ENCODE results near the gene ANTXR1.

ANTXR1 gene

GRCh38 chr2:69111076-69111475 lies 98.1 kb downstream of the ANTXR1 start:
- no peaks in the 10 kb centered on the region for H3K36me3 ChIP-seq (ENCODE audit: control insufficient read depth, insufficient read depth, low read length)
- no peak overlapping the region for H3K4me3 ChIP-seq (ENCODE audit: low read depth, low read length)
- no peaks in the 10 kb centered on the region for H3K9me3 ChIP-seq (ENCODE audit: control insufficient read depth, insufficient read depth, low read length)
- no peak overlapping the region for H3K9ac ChIP-seq (ENCODE audit: low read depth, low read length)
- no peaks in the 10 kb centered on the region for H3K27me3 ChIP-seq (ENCODE audit: control insufficient read depth, insufficient read depth, low read length)
- H3K4me1 ChIP-seq (ENCODE audit: control insufficient read depth, insufficient read depth, low read length) = peaks cover 9% of the 10 kb centered on the region

- H3K36me3 ChIP-seq (ENCODE audit: control insufficient read depth, insufficient read depth, low read length) = no peaks in the 10 kb centered on the region
- H3K27me3 ChIP-seq (ENCODE audit: control insufficient read depth, insufficient read depth, low read length) = no peaks in the 10 kb centered on the region
- peaks cover 9% of the 10 kb centered on the region for H3K4me1 ChIP-seq (ENCODE audit: control insufficient read depth, insufficient read depth, low read length)
- H3K4me3 ChIP-seq (ENCODE audit: low read depth, low read length) = no peak overlapping the region
- no peak overlapping the region for H3K9ac ChIP-seq (ENCODE audit: low read depth, low read length)
- no peaks in the 10 kb centered on the region for H3K9me3 ChIP-seq (ENCODE audit: control insufficient read depth, insufficient read depth, low read length)
These were observed 100.6 kb downstream of the ANTXR1 start for GRCh38 chr2:69113627-69114026.

GRCh38 chr2:69114534-69114933 lies 101.6 kb downstream of the ANTXR1 start:
- no peak overlapping the region for H3K9ac ChIP-seq (ENCODE audit: low read depth, low read length)
- H3K4me3 ChIP-seq (ENCODE audit: low read depth, low read length) = no peak overlapping the region
- H3K4me1 ChIP-seq (ENCODE audit: control insufficient read depth, insufficient read depth, low read length) = peaks cover 9% of the 10 kb centered on the region
- H3K27me3 ChIP-seq (ENCODE audit: control insufficient read depth, insufficient read depth, low read length) = no peaks in the 10 kb centered on the region
- no peaks in the 10 kb centered on the region for H3K9me3 ChIP-seq (ENCODE audit: control insufficient read depth, insufficient read depth, low read length)
- no peaks in the 10 kb centered on the region for H3K36me3 ChIP-seq (ENCODE audit: control insufficient read depth, insufficient read depth, low read length)

- peaks cover 9% of the 10 kb centered on the region for H3K4me1 ChIP-seq (ENCODE audit: control insufficient read depth, insufficient read depth, low read length)
- no peaks in the 10 kb centered on the region for H3K36me3 ChIP-seq (ENCODE audit: control insufficient read depth, insufficient read depth, low read length)
- no peak overlapping the region for H3K4me3 ChIP-seq (ENCODE audit: low read depth, low read length)
These were observed 103.5 kb downstream of the ANTXR1 start for GRCh38 chr2:69116438-69116837.

GRCh38 chr2:69118609-69119008 lies 105.6 kb downstream of the ANTXR1 start:
- Histone ChIP-seq H3K9ac (ENCODE audit: low read depth, low read length) (no peak overlapping the region), H3K9me3 (ENCODE audit: control insufficient read depth, insufficient read depth, low read length) (no peaks in the 10 kb centered on the region), H3K36me3 (ENCODE audit: control insufficient read depth, insufficient read depth, low read length) (no peaks in the 10 kb centered on the region), H3K4me1 (ENCODE audit: control insufficient read depth, insufficient read depth, low read length) (peaks cover 9% of the 10 kb centered on the region), H3K27me3 (ENCODE audit: control insufficient read depth, insufficient read depth, low read length) (no peaks in the 10 kb centered on the region), H3K4me3 (ENCODE audit: low read depth, low read length) (no peak overlapping the region)

More at GRCh38 chr2:69116438-69116837, 103.5 kb downstream of the ANTXR1 start:
- Histone ChIP-seq H3K27me3 (ENCODE audit: control insufficient read depth, insufficient read depth, low read length) (no peaks in the 10 kb centered on the region), H3K9ac (ENCODE audit: low read depth, low read length) (no peak overlapping the region), H3K9me3 (ENCODE audit: control insufficient read depth, insufficient read depth, low read length) (no peaks in the 10 kb centered on the region)

DNA sequence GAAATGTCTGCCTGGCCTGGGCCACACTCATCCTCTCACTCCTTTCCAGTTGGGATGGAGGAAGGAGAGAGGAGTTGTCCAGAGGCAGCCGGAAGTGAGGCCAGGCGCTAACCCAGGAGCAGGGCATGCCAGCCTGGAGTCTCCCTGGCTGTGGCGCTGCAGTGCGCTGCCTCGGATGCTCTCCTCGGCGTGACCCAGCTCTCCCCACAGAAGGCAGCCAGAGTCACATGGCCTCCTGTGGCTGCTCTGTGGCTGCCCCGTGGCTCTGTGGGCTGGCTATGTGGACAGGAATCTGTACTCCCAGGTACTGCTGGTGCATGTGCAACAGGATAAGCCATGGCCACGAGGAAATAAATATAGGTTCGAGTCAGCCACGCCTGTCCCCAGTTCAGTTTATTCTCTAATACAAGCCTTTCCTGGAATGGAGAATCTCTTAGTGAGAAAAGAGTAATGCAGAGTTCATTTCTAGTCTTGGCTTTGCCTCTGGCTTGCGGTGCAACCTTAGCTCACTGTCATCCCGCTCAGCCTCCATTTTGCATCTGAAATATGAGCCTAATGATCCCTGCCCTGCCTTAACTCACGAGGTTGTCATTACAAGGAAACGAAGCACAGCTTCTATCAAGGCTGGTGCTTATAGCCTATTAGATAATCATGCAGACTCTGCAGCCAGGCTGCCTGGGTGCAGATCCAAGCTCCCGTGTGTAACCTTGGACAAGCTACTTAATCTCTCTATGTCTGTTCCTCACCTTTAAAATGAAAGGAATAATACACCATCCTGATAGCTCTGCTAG lies 106.3 kb downstream of the ANTXR1 start:
- no peak overlapping the region for H3K9ac ChIP-seq (ENCODE audit: low read depth, low read length)
- peaks cover 7% of the 10 kb centered on the region for H3K4me1 ChIP-seq (ENCODE audit: control insufficient read depth, insufficient read depth, low read length)

DNA sequence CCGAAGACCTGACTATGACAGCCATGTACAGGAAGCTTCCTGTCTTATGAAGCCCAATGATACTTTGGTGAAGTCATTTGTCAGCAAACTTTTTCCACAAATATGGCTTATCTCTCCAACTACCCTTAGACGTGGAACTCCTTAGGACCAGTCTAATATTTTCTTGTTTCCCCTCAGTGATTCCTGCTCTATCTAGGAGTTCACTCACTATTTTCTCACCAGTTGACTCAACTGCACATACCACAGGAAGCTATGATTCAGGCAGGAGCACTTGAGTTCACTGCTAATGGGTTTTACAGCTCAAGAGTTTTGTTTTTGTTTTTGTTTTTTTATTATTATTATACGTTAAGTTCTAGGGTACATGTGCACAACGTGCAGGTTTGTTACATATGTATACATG lies 109.3 kb downstream of the ANTXR1 start:
- H3K27me3 ChIP-seq (ENCODE audit: control insufficient read depth, insufficient read depth, low read length) = no peaks in the 10 kb centered on the region
- no peak overlapping the region for H3K9ac ChIP-seq (ENCODE audit: low read depth, low read length)
- H3K36me3 ChIP-seq (ENCODE audit: control insufficient read depth, insufficient read depth, low read length) = no peaks in the 10 kb centered on the region
- no peaks in the 10 kb centered on the region for H3K4me1 ChIP-seq (ENCODE audit: control insufficient read depth, insufficient read depth, low read length)
- H3K9me3 ChIP-seq (ENCODE audit: control insufficient read depth, insufficient read depth, low read length) = no peaks in the 10 kb centered on the region
- no peak overlapping the region for H3K4me3 ChIP-seq (ENCODE audit: low read depth, low read length)

More for the DNA sequence above, 106.3 kb downstream of the ANTXR1 start:
- Histone ChIP-seq H3K27me3 (ENCODE audit: control insufficient read depth, insufficient read depth, low read length) (no peaks in the 10 kb centered on the region), H3K4me3 (ENCODE audit: low read depth, low read length) (no peak overlapping the region), H3K36me3 (ENCODE audit: control insufficient read depth, insufficient read depth, low read length) (no peaks in the 10 kb centered on the region), H3K9me3 (ENCODE audit: control insufficient read depth, insufficient read depth, low read length) (no peaks in the 10 kb centered on the region)

GRCh38 chr2:69123182-69123581 lies 110.2 kb downstream of the ANTXR1 start:
- no peaks in the 10 kb centered on the region for H3K36me3 ChIP-seq (ENCODE audit: control insufficient read depth, insufficient read depth, low read length)
- no peaks in the 10 kb centered on the region for H3K9me3 ChIP-seq (ENCODE audit: control insufficient read depth, insufficient read depth, low read length)
- H3K4me1 ChIP-seq (ENCODE audit: control insufficient read depth, insufficient read depth, low read length) = no peaks in the 10 kb centered on the region
- no peak overlapping the region for H3K4me3 ChIP-seq (ENCODE audit: low read depth, low read length)
- no peaks in the 10 kb centered on the region for H3K27me3 ChIP-seq (ENCODE audit: control insufficient read depth, insufficient read depth, low read length)
- no peak overlapping the region for H3K9ac ChIP-seq (ENCODE audit: low read depth, low read length)

DNA sequence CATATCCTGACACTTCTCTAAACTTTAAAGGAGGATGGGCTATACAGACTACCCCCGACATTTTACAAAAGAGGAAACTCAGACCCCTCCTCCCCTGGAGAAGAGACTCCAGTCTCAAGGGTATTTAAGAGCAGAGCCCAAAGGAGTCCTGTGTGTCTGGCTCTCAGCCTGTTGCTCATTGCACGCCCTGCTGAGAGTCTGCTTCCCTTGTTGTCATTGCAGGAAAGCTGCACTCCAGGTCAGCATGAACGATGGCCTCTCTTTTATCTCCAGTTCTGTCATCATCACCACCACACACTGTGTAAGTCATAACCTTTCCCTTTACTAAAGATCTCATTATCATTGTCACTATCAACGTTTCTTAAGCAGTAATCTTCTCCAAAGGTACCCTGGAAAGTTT lies 111.4 kb downstream of the ANTXR1 start:
- no peaks in the 10 kb centered on the region for H3K4me1 ChIP-seq (ENCODE audit: control insufficient read depth, insufficient read depth, low read length)
- H3K36me3 ChIP-seq (ENCODE audit: control insufficient read depth, insufficient read depth, low read length) = no peaks in the 10 kb centered on the region
- no peak overlapping the region for H3K4me3 ChIP-seq (ENCODE audit: low read depth, low read length)
- no peak overlapping the region for H3K9ac ChIP-seq (ENCODE audit: low read depth, low read length)
- H3K27me3 ChIP-seq (ENCODE audit: control insufficient read depth, insufficient read depth, low read length) = no peaks in the 10 kb centered on the region
- H3K9me3 ChIP-seq (ENCODE audit: control insufficient read depth, insufficient read depth, low read length) = no peaks in the 10 kb centered on the region

DNA sequence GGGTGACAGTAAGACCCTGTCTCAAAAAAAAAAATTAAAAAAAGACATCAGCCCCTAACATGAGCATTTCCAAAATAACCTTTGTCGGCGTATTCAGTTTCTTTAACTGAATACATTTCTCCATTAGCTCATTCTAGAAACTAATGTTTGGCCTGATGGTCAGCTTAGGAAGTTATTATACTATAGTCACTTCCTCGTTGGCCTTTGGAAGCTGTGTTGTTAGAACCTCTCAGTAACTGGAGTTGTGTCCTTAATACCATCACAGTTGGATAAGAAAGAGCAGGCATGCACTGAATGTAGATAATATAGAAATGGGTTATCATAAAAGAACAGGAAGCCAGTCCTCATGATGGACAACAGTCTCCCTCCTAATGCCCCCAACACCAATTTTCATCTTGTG lies 112.8 kb downstream of the ANTXR1 start:
- Histone ChIP-seq H3K4me3 (ENCODE audit: low read depth, low read length) (no peak overlapping the region), H3K9ac (ENCODE audit: low read depth, low read length) (no peak overlapping the region), H3K27me3 (ENCODE audit: control insufficient read depth, insufficient read depth, low read length) (no peaks in the 10 kb centered on the region), H3K9me3 (ENCODE audit: control insufficient read depth, insufficient read depth, low read length) (no peaks in the 10 kb centered on the region), H3K36me3 (ENCODE audit: control insufficient read depth, insufficient read depth, low read length) (no peaks in the 10 kb centered on the region), H3K4me1 (ENCODE audit: control insufficient read depth, insufficient read depth, low read length) (no peaks in the 10 kb centered on the region)

DNA sequence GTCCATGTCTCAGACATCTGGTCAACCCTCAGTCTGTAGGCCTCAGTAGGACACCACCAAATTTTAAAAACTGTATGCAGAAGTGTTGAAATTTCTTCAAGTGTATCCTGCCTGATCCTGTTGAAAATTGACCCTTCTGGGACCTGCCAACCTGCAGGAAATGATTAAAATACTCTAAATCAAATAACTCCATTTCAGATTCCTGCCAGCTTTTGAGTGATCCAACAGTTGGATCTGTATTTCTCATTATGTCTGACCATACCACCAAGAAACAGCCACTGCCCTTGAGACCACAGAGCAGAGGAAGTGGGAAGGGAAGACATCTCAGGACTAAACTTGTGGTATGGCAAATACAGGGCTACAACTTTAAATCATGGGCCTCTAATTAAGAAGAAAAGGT lies 113.4 kb downstream of the ANTXR1 start:
- no peaks in the 10 kb centered on the region for H3K36me3 ChIP-seq (ENCODE audit: control insufficient read depth, insufficient read depth, low read length)
- no peaks in the 10 kb centered on the region for H3K4me1 ChIP-seq (ENCODE audit: control insufficient read depth, insufficient read depth, low read length)
- no peak overlapping the region for H3K4me3 ChIP-seq (ENCODE audit: low read depth, low read length)
- H3K27me3 ChIP-seq (ENCODE audit: control insufficient read depth, insufficient read depth, low read length) = no peaks in the 10 kb centered on the region
- no peak overlapping the region for H3K9ac ChIP-seq (ENCODE audit: low read depth, low read length)
- no peaks in the 10 kb centered on the region for H3K9me3 ChIP-seq (ENCODE audit: control insufficient read depth, insufficient read depth, low read length)

DNA sequence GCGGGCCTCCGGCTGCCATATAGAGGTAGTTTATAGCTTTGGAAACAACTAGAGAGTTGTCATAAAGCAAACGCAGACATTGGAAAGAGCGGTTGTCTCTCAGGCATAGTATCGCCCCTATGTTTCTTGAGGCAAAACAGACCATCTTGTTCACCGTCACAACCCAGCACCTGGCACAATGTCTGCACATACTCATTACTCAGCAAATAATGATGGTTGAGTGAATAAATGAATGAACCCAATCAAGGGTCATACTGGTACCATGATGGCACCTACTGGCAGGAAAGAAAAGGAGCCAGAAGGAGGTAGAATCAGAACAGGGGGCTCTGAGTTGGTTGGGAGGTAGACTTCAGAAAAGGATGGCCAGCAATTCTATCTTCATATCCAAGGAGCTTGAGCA lies 118.5 kb downstream of the ANTXR1 start:
- Histone ChIP-seq H3K9me3 (ENCODE audit: control insufficient read depth, insufficient read depth, low read length) (no peaks in the 10 kb centered on the region), H3K4me1 (ENCODE audit: control insufficient read depth, insufficient read depth, low read length) (no peaks in the 10 kb centered on the region), H3K27me3 (ENCODE audit: control insufficient read depth, insufficient read depth, low read length) (no peaks in the 10 kb centered on the region), H3K4me3 (ENCODE audit: low read depth, low read length) (no peak overlapping the region), H3K9ac (ENCODE audit: low read depth, low read length) (no peak overlapping the region), H3K36me3 (ENCODE audit: control insufficient read depth, insufficient read depth, low read length) (no peaks in the 10 kb centered on the region)

Data from iPS-15b (cell line).